OCI-LY7 (cell line): ENCODE measurements around the gene UBXN11.

ENCODE experiments used
- CTCF ChIP-seq: fragments of 200-600 bp; sonication (generic); conservative IDR thresholded peaks from 2 replicates; pipeline ENCODE4 v1.5.1; 2014; ENCODE audit warnings: mild to moderate bottlenecking, antibody characterized with exemption, low read length, moderate library complexity, mixed read lengths
- EZH2phosphoT487 ChIP-seq: fragments of 200-600 bp; sonication (generic); IDR thresholded peaks from 2 replicates; pipeline ENCODE4 v1.6.1; 2018; ENCODE audit warnings: low read depth, borderline replicate concordance, mild to moderate bottlenecking, mixed run types, antibody characterized with exemption, low read length, moderate library complexity, mixed read lengths

DNA sequence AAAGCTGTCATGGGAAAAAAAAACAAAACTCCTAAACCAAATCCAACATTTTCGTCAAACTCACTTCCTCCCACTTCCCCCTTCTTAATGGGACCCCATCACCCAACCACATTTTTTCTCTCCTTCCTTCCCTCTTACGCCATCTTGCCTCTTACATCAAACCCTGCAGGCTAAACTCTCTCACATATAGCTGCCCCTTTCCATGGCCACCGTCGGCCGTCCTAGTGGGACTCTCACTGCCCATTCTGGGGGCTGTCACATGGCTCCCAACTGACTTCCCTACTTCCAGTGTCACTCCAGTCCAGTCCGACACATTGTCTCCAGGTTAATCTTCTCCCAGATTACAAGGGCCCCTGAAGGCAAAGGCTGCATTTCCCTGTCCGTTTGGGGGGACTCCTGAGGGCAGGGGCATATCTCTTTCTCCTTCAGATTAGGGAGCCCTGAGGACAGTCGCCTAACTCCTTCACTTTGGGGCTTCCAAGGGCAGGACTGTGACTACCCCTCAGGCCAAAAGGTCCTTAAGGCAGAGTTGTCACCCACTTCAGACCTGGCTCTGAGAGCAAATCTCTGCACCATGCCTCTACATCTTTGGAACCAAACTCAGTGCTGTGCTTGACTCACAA, 658 bp downstream of the UBXN11 start:
- TF ChIP-seq CTCF = no peak
- TF ChIP-seq EZH2phosphoT487 = no peak
